HCT116 (cell line): ENCODE measurements around the gene FAP.

Experiments used
- JUND ChIP-seq: IDR thresholded peaks from 2 replicates; pipeline ENCODE4 v1.6.1; 2012
- POLR2AphosphoS5 ChIP-seq: IDR thresholded peaks from 2 replicates; pipeline ENCODE4 v1.6.1; 2011; ENCODE audit warnings: mild to moderate bottlenecking, low read depth, low read length, moderate library complexity
- ZFX ChIP-seq: fragments of 450-650 bp; IDR thresholded peaks from 2 replicates; pipeline ENCODE4 v1.6.1; 2017
- TF ChIP-seq, protein P1 (sequence below), 3 experiments: fragments of 200-600 bp in 1 of 3; sonication (generic) in 1 of 3; IDR thresholded peaks in 2 of 3; conservative IDR thresholded peaks in 1 of 3; 2 replicates each; pipeline ENCODE4 v1.5.1; 2012 to 2017; ENCODE audit warnings: low read depth in 2 of 3, low read length in 2 of 3, antibody characterized with exemption in 1 of 3, borderline replicate concordance in 1 of 3, control low read depth in 1 of 3, mild to moderate bottlenecking in 1 of 3, mixed read lengths in 1 of 3, mixed run types in 1 of 3, moderate library complexity in 1 of 3; ENCODE audit not compliant: insufficient read depth in 1 of 3
- TF ChIP-seq, protein P2 (sequence below): IDR thresholded peaks from 2 replicates; pipeline ENCODE4 v1.6.1; 2011; ENCODE audit warnings: mild to moderate bottlenecking, low read length, moderate library complexity; ENCODE audit not compliant: insufficient replicate concordance; ENCODE audit errors: extremely low read depth

DNA sequence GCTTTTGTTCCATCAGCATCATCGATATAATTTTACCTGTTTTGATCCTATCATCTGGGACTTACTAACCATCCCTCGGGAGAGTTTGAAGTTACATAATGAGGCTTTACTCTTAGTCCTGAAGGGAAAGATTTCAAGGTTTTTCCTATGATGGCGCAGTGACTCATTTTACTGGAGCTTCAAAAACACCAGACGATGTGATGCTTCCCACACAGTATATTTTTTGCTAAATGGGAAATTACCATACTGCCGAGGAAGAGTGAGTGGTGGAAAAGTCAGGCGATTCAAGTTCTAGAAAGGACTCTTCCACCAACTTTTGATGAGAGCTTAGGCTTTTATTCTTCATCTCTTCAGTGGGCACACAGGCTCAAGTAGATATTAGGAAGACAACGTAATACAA, 46.6 kb downstream of the FAP start:
- TF ChIP-seq ZFX (no peak), POLR2AphosphoS5 (no peak), JUND (no peak)
- TF ChIP-seq, protein P1, sequence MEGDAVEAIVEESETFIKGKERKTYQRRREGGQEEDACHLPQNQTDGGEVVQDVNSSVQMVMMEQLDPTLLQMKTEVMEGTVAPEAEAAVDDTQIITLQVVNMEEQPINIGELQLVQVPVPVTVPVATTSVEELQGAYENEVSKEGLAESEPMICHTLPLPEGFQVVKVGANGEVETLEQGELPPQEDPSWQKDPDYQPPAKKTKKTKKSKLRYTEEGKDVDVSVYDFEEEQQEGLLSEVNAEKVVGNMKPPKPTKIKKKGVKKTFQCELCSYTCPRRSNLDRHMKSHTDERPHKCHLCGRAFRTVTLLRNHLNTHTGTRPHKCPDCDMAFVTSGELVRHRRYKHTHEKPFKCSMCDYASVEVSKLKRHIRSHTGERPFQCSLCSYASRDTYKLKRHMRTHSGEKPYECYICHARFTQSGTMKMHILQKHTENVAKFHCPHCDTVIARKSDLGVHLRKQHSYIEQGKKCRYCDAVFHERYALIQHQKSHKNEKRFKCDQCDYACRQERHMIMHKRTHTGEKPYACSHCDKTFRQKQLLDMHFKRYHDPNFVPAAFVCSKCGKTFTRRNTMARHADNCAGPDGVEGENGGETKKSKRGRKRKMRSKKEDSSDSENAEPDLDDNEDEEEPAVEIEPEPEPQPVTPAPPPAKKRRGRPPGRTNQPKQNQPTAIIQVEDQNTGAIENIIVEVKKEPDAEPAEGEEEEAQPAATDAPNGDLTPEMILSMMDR (IDR thresholded peaks at IDR 0.05 in 2 of 3, conservative IDR thresholded peaks at IDR 0.05 in 1 of 3; ENCODE audit: borderline replicate concordance in 1 of 3, insufficient read depth in 1 of 3, low read depth in 2 of 3, low read length in 2 of 3) = no peak
- TF ChIP-seq, protein P2, sequence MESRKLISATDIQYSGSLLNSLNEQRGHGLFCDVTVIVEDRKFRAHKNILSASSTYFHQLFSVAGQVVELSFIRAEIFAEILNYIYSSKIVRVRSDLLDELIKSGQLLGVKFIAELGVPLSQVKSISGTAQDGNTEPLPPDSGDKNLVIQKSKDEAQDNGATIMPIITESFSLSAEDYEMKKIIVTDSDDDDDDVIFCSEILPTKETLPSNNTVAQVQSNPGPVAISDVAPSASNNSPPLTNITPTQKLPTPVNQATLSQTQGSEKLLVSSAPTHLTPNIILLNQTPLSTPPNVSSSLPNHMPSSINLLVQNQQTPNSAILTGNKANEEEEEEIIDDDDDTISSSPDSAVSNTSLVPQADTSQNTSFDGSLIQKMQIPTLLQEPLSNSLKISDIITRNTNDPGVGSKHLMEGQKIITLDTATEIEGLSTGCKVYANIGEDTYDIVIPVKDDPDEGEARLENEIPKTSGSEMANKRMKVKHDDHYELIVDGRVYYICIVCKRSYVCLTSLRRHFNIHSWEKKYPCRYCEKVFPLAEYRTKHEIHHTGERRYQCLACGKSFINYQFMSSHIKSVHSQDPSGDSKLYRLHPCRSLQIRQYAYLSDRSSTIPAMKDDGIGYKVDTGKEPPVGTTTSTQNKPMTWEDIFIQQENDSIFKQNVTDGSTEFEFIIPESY = no peak
